Measurements from ENCODE around the gene ZKSCAN3.
"Not testable (repeated sequence)": the region's sequence is repeated elsewhere in the genome, so short reads cannot be mapped to it uniquely, and the experiment has no call there.

Gene ZKSCAN3

DNA sequence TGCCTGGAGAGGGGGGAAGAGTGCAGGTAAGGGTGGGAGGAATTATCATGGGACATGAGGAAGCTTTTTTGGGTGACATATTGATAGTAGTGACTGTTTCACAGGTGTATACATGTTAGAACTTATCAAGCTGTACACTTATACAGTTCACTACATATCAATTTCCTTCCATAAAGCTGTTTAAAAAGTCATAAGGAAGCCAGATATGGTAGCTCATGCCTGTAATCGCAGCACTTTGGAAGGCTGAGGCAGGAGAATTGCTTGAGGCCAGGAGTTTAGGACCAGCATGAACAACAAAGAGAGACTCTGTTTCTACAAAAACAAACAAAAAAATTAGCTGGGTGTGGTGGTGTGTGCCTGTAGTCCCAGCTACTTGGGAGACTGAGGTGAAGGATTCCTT, 28.1 kb downstream of the ZKSCAN3 start:
- no peak for DNase-seq

DNA sequence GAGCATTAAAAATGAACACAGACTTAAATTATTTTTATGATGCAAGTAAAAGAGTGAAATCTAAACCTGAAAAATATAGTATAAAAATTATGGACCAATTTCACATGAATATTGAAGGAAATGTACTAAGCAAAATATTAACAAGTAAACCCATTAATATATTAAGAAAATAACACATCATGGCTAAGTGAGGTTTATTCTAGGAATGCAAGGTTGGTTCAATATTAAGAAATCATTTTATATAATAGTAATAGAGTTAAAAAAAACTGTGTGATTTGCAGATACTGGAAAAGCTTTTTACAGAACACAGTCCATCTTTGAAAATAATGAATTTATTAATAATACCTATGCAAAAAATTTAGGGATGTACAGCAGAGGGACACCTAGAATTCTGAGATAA, 28.9 kb downstream of the ZKSCAN3 start:
- no peak for DNase-seq

- no peak for DNase-seq
These were observed 30.6 kb downstream of the ZKSCAN3 start for GRCh38 chr6:28380381-28380780.

GRCh38 chr6:28383235-28384142, 33.7 kb downstream of the ZKSCAN3 start:
- DNase-seq, result peak; percentile 66

- DNase-seq, result no peak
These were observed 34.4 kb downstream of the ZKSCAN3 start for GRCh38 chr6:28384143-28384533.

GRCh38 chr6:28390688-28391087, 40.9 kb downstream of the ZKSCAN3 start:
- DNase-seq, result peak; percentile 1

- DNase-seq, result peak; percentile 8
These were observed 44.3 kb downstream of the ZKSCAN3 start for GRCh38 chr6:28393912-28394662.

DNA sequence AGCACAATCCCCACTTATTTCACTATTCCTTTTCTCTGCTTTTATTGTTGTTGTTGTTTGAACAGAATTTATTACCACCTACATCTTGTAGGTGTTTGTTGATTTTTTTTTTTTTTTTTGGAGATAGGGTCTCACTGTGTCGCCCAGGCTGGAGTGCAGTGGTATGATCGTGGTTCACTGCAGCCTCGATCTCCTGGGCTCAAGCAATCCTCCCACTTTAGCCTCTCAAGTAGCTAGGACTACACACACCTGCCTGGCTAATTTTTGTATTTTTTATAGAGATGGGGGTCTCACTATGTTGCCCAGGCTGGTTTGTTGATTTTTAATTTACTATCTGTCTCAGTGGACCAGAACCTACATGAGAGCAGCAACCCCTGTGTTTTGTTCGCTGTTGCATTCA, 46.2 kb downstream of the ZKSCAN3 start:
- no peak for DNase-seq

DNA sequence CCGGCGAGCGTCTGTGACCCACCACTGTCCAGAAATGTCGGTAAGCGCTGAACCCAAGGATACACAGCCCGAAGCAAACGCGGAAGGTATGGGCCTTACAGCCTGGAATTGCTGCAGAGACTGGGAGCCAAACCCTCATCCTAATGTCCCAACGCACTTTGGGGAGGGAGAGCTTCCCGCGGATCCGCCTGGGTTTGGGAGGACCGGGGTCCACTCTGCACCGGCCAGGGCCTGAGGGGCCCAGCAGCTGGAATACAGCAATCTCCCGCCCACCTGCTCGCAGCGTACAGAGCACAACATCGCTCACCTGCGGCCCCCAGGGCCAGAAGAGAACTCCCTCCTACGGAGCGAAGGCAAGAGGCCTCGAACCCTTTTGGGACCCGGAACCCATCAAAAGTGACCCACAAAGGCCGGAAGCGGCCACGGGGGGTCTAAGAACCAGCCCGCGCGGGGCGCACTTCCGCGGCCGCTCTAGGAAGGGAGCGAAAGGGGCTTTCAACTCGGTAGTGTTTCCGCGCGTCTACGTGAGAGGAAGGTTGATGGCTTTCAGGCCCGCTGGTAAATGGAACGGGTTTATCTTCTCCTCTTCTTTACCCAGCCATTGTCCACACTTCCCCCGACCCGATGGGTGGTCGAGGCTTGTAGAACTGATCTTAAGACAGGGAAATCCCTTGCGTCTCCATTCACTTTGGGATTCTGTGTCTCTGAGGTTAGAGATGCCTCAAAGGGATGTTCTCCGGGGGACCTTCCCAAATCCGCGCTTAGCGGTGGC, 49.8 kb downstream of the ZKSCAN3 start, which contains the start of gene ZSCAN12:
TSS of gene ZSCAN12 (minus strand) at position 398 of the 772 bp plus-strand sequence. CDS start 1,342 bp downstream, outside the sequence.
- DNase-seq, result peak; percentile 93

DNA sequence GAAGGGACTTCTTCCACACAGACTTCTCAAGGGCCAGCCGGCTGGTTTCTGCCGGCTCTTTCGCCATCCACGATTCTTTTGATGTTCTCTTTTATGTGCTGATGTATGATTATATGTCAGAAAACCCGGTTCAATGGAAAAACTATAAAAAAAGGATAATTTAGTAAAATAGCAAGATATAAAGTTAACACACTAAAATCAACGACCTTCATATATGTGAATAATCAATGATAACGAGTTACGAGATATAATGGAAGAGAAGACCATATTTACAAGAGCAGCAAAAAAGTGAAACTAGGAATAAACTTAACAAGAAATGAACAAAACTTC, 50.3 kb downstream of the ZKSCAN3 start:
- no peak for DNase-seq

DNA sequence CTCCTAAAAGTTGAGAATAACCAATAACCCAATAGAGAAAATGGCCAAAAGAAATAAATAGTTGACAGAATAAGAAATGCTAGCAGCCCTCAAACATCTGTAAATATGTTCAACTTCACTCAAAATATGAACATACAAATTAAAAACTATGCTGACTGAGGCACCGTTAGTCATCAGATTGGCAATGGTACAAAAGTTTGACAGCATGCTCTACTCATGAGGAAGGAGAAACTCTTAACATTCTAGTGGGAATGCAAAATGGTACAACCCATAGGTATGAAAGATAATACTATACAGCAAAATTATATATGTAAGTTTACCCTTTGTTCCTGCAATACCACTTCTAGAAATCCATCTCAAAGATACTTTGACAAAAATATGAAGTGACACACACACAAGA, 51.4 kb downstream of the ZKSCAN3 start:
- DNase-seq, result peak; percentile 57

DNA sequence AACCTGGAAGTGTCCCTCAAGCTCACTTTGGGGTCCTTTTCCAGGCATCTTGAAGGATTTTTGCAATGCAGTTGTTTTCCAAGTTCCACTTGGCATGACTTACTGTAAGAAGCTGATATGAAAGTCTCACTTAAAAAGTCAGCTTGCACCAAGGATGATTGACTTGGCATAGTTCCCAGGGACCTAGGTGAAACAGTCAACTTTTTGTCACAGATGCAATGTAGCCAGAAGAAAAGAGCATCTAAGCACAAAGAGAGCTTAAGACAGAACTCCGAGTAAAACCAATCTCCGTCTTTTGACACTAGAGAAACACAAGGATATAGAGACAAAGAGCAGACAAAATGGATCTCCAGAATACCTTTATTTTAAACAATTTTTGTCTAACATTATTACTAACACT, 52.5 kb downstream of the ZKSCAN3 start:
- DNase-seq, result no peak

DNA sequence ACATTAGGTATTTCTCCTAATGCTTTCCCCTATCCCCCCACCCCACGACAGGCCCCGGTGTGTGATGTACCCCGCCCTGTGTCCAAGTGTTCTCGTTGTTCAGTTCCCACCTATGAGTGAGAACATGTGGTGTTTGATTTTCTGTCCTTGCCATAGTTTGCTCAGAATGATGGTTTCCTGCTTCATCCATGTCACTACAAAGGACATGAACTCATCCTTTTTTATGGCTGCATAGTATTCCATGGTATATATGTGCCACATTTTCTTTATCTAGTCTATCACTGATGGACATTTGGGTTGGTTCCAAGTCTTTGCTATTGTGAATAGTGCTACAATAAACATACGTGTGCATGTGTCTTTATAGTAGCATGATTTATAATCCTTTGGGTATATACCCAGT, 54.2 kb downstream of the ZKSCAN3 start:
- DNase-seq, result not testable (repeated sequence)

DNA sequence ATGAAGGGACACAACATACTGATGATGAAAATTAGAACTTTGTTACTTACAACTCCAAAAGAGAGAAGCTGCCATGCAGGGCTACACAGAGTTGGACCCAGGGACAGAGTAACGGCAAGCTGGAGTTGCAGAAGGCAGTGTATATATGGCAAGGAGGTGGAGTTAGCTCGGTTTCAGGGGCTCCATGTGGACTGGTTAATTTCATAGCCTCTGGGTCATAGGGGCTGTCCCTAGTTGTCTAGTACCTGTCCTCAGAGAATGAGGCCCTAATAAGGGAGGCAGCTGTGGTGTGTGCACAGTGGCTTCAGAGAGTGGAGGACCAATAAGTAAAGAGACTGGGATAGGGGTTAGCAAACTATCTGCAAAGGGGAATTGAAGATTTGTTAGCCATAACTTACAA, 57.7 kb downstream of the ZKSCAN3 start:
- no peak for DNase-seq

DNA sequence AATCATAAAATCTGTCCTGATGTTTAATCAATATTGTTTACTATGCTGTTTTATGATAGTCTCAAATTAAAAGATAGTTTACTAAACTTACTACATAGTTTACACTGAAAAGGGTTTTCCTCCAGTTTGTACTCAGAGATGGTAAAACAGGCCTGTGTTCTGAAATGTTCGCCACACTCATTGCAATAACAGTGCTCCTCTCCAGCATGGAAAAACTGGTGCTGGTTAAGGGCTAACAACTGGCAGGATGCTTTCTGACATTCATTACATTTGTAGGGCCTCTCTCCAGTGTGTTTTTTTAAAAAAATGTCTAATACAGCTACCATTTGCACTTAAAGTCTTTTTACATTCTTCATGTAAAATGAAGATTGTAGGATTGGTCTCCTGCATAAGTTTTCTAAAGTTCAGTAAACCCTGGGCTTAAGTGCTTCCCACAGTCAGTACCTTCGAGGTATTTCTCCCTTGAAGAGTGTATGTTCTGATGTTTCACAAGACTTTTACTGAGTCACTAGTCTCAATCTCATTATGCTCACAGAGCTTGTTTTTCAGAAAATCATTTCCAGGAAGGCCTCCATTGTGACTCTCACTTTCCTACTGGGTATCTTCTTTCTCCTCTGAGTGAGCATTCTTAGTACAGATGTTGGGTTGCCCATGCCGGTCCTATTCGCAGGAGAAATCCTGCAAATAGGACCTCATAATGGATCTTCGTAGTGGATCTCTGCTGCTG, 58.5 kb downstream of the ZKSCAN3 start:
- DNase-seq, result no peak

DNA sequence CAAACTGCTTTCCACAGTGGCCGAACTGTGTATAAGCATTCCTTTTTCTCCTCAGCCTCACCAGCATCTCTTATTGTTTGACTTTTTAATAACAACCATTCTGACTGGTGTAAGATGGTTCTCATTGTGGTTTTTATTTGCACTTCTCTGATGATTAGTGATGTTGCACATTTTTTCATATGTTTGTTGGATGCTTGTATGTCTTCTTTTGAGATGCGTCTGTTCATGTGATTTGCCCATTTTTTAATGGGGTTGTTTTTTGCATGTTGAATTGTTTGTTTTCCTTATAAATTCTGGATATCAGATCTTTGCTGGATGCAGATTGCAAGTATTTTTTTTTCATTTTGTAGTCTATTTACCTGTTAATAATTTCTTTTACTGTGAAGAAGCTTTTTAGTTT, 61.0 kb downstream of the ZKSCAN3 start:
- no peak for DNase-seq

DNA sequence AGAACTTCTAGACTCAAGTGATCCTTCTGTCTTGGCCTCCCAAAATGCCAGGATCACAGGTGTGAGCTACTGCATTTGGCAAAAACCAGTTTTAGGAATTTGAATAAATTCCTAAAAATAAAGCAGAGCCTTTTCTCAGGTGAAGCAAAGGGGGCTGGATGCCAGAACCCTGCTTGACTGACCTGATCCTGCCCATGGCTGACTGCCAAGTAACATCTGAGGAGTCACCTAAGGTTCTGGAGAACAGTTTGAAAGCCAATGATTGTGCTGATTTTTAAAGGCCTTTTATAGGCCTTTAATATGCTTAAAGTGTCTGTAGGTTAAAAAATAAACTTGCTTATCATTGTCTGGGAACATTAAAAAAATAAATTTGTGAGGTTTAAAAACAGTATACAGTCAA, 63.9 kb downstream of the ZKSCAN3 start:
- DNase-seq, result no peak

Measured in fibroblast of skin of right biceps (primary cell).